ENCODE measurements around the gene CGB7. TPM values are rescaled to one million over a fixed set of nuclear protein-coding genes. Genes with fewer than 3 reads are reported as not detected.
A peak's percentile ranks its signal among the peaks of the same experiment; 100 is the strongest.

CGB7 gene
- not detected for polyA plus RNA-seq

- Mint-ChIP-seq H3K27me3 (peaks cover 40% of the 10 kb centered on the region), H3K27ac (peak within 1 kb of the TSS in 2 of 3 donors; percentile 31 to 80), H3K9me3 (no peaks in the 10 kb centered on the region), H3K4me3 (peak within 1 kb of the TSS; percentile 77 to 93 (median 84)), H3K4me1 (peaks cover 4 to 14% (median 11%) of the 10 kb centered on the region in 3 donors), H3K36me3 (peaks cover 3% of the 10 kb centered on the region)
Measured at GRCh38 chr19:49057636-49058234, at the start of gene CGB7. CGB7 (minus strand) TSS chr19:49057749; CDS start chr19:49055375, 2,374 bp downstream.

GRCh38 chr19:49106648-49107135 lies 49.1 kb upstream of the CGB7 start:
- no peaks in the 10 kb centered on the region for H3K27me3 Mint-ChIP-seq
- peak overlapping the region in 3 of 4 donors; percentile 22 to 49 (median 32) for H3K4me3 Mint-ChIP-seq
- peaks cover 0 to 3% (median 2%) of the 10 kb centered on the region in 3 donors for H3K4me1 Mint-ChIP-seq
- H3K27ac Mint-ChIP-seq: peak overlapping the region in 2 of 3 donors; percentile 34 to 76
- H3K9me3 Mint-ChIP-seq: no peaks in the 10 kb centered on the region
- peaks cover 9% of the 10 kb centered on the region for H3K36me3 Mint-ChIP-seq

DNA sequence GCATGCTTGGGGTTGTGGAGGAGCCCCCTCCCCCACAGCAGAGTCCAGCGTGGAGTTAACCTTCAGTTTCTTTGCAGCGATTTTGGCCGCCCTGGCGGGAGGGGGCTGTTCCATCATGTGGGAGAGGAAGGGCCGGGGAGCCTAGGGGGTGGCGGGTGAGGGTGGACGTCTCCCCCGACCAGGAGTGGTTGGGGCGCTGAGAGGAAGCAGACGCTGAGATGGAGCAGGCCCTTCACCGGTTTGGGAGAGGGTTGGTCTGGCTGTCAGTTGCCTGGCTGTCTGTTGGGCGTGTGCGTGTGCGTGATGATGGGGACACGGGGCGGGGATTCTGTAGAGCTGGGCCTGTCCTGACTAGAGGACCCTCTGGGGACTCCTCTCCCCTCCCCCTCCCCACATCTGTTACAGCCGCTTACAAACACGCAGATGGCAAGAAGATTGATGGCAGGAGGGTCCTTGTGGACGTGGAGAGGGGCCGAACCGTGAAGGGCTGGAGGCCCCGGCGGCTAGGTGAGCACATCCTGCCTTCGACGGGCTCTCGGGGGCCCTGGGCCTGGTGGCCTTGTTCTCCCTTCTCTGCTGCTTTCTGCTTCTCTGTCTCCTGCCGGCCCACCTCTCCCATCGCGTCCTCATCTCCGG lies 46.8 kb upstream of the CGB7 start:
- Mint-ChIP-seq H3K36me3 (peaks cover 9% of the 10 kb centered on the region), H3K4me1 (peaks cover 0 to 3% (median 2%) of the 10 kb centered on the region in 3 donors), H3K27ac (peak overlapping the region in 1 of 3 donors; percentile 89), H3K4me3 (peak overlapping the region in 1 of 4 donors; percentile 52), H3K9me3 (no peaks in the 10 kb centered on the region), H3K27me3 (no peaks in the 10 kb centered on the region)

DNA sequence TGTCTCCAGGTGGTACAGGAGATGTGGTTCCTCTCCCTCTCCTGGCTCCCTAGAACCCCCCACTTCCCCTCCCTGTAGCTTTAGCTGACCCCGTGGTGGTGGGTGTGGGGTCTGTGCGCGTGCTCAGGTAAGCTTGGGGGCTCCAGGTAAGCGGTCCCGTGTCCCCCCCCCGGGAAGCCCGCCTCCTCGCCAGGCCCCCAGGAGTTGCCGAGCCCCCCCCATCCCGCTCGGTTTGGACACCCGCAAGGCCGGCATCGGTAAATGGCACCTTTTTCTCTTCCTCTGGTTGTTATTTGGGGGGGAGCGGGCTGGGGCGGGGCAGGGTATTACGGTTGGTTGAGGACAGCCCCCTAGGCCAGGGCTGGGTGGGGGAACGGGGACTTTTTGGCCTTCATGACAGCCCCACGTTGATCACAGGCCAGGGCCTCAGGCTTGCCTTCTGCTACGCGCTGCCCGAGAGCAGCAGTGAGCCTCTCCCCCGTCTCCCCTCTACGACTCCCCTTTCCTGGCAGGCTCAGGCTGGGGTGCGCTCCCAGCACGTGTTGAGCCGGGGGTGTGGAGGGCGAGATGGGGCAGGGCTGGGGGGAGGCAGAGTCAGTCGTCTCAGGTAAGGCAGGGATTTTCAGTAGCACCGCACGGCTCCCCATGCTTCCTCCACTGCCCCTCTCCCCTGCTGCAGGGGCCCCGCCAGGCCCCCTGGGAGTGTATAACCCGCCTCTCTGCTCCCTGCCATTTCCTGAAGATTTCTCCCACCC lies 46.0 kb upstream of the CGB7 start:
- Mint-ChIP-seq H3K9me3 (no peaks in the 10 kb centered on the region), H3K27me3 (no peaks in the 10 kb centered on the region), H3K4me3 (no peak overlapping the region), H3K4me1 (peaks cover 0 to 3% (median 2%) of the 10 kb centered on the region in 3 donors), H3K27ac (no peak overlapping the region), H3K36me3 (peaks cover 8% of the 10 kb centered on the region)

DNA sequence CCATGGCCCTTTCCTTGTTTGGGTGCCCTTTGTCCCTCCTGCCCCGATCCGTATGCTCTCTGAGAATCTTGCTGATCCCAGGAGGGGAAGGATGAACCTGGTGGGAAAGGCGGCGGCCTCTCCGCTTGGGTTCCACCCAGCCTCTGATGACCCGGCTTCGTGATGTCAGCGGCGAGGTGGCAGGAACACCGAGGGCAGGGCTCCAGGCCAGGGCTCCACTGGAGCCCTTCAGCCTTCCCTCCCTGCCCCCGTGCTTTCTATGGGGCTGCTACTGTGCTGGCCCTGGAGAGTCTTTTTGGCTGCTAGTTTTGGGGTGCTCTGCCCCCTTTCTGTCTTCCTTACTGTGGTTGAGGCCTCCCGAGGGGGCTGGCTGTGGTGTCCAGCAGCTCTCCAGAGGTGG lies 44.8 kb upstream of the CGB7 start:
- H3K9me3 Mint-ChIP-seq: no peaks in the 10 kb centered on the region
- peak overlapping the region in 1 of 3 donors; percentile 86 for H3K27ac Mint-ChIP-seq
- H3K36me3 Mint-ChIP-seq: peaks cover 8% of the 10 kb centered on the region
- no peaks in the 10 kb centered on the region for H3K27me3 Mint-ChIP-seq
- peaks cover 2 to 7% (median 3%) of the 10 kb centered on the region in 3 donors for H3K4me1 Mint-ChIP-seq
- H3K4me3 Mint-ChIP-seq: no peak overlapping the region

- no peaks in the 10 kb centered on the region for H3K9me3 Mint-ChIP-seq
- no peak overlapping the region for H3K27ac Mint-ChIP-seq
- no peak overlapping the region for H3K4me3 Mint-ChIP-seq
- H3K36me3 Mint-ChIP-seq: peaks cover 2% of the 10 kb centered on the region
- no peaks in the 10 kb centered on the region for H3K27me3 Mint-ChIP-seq
- H3K4me1 Mint-ChIP-seq: peaks cover 0 to 7% (median 1%) of the 10 kb centered on the region in 3 donors
Measured at GRCh38 chr19:49101160-49101559, 43.6 kb upstream of the CGB7 start.

DNA sequence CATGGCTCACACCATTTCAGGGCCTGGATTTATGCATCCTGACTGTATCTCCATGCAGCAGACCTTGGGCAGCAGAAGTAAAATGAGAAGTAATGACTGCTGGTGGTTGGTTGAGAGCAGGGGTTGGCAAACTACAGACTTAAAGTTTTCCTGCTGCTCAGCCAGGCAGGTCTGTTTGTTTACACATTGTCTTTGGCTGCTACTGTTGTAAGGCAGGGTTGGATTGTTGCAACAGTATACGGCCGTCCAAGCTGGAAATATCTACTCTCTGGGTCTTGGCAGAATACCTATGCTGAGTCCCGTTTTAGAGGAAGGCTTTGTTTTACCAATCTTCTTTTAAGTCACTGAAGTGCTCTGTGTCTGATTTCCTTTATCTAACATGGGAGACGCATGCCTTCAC lies 41.2 kb upstream of the CGB7 start:
- H3K27me3 Mint-ChIP-seq: no peaks in the 10 kb centered on the region

DNA sequence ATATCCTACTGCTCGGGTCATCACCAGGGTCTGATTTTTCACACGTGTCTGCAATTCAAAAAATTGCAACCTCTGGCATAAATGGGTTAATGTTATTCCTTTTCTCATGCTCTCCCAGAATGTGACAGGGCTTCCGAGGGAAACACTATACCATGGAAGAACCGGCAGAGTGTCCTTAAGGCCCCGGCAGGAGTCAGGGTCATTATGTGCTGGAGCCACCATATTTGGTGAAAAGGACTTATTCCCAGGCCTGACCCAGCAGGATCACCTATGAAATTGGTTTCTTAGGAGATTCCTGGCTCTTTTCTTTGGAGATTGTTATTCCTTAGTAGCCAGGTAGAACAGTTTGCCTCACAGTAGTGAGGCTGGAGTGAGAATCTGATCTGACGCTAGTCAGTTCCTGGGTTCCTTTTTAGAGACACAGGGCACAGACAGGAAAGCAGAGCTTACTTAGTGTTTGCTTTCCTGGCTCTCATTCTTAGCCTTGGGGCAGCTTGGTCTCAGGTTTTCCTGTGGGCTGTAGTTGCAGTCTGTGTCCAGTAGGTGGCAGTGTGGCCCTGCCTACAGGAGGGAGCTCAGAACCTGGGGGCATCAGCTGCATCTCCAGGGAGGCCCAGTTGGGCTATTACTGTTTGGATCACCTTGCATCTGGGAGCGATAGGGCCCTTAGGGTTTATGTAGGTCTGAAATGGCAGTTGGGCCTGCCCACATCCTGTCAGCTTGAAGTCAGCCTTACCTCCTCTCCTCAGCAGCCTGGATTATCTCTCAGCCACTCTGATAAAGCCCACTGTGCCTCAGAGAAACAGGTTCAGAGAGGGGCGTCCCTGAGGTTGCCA lies 40.1 kb upstream of the CGB7 start:
- Mint-ChIP-seq H3K4me3 (no peak overlapping the region), H3K27ac (peak overlapping the region in 1 of 3 donors; percentile 66), H3K9me3 (no peaks in the 10 kb centered on the region), H3K27me3 (no peaks in the 10 kb centered on the region), H3K36me3 (no peaks in the 10 kb centered on the region), H3K4me1 (peaks cover 0 to 7% (median 1%) of the 10 kb centered on the region in 3 donors)

More for the DNA sequence above, 41.2 kb upstream of the CGB7 start:
- no peak overlapping the region for H3K4me3 Mint-ChIP-seq
- no peaks in the 10 kb centered on the region for H3K36me3 Mint-ChIP-seq
- no peaks in the 10 kb centered on the region for H3K9me3 Mint-ChIP-seq
- H3K4me1 Mint-ChIP-seq: peaks cover 0 to 7% (median 1%) of the 10 kb centered on the region in 3 donors
- H3K27ac Mint-ChIP-seq: peak overlapping the region in 1 of 3 donors; percentile 50

GRCh38 chr19:49094505-49095482 lies 37.2 kb upstream of the CGB7 start:
- H3K27ac Mint-ChIP-seq: peak overlapping the region; percentile 50 to 86 (median 63)
- H3K4me3 Mint-ChIP-seq: peak overlapping the region in 1 of 4 donors; percentile 15
- peaks cover 1% of the 10 kb centered on the region for H3K36me3 Mint-ChIP-seq
- peaks cover 2 to 7% (median 3%) of the 10 kb centered on the region in 3 donors for H3K4me1 Mint-ChIP-seq
- H3K9me3 Mint-ChIP-seq: no peaks in the 10 kb centered on the region
- no peaks in the 10 kb centered on the region for H3K27me3 Mint-ChIP-seq

- Mint-ChIP-seq H3K27ac (no peak overlapping the region), H3K4me1 (peaks cover 3 to 8% (median 3%) of the 10 kb centered on the region in 3 donors), H3K36me3 (peaks cover 1% of the 10 kb centered on the region)
Measured at GRCh38 chr19:49092686-49093085, 35.1 kb upstream of the CGB7 start.

GRCh38 chr19:49091391-49092038 lies 34.0 kb upstream of the CGB7 start:
- H3K27me3 Mint-ChIP-seq: no peaks in the 10 kb centered on the region
- H3K27ac Mint-ChIP-seq: peak overlapping the region in 1 of 3 donors; percentile 42
- peaks cover 1% of the 10 kb centered on the region for H3K36me3 Mint-ChIP-seq
- peaks cover 8 to 15% (median 8%) of the 10 kb centered on the region in 3 donors for H3K4me1 Mint-ChIP-seq
- H3K9me3 Mint-ChIP-seq: no peaks in the 10 kb centered on the region
- peak overlapping the region in 1 of 4 donors; percentile 50 for H3K4me3 Mint-ChIP-seq

More at GRCh38 chr19:49092686-49093085, 35.1 kb upstream of the CGB7 start:
- no peaks in the 10 kb centered on the region for H3K9me3 Mint-ChIP-seq
- H3K27me3 Mint-ChIP-seq: no peaks in the 10 kb centered on the region
- H3K4me3 Mint-ChIP-seq: no peak overlapping the region

GRCh38 chr19:49086296-49086695 lies 28.7 kb upstream of the CGB7 start:
- Mint-ChIP-seq H3K27ac (peak overlapping the region; percentile 91 to 98 (median 97)), H3K27me3 (no peaks in the 10 kb centered on the region), H3K9me3 (no peaks in the 10 kb centered on the region), H3K4me3 (peak overlapping the region; percentile 88 to 98 (median 94)), H3K36me3 (peaks cover under 1% of the 10 kb centered on the region), H3K4me1 (peaks cover 18 to 26% (median 19%) of the 10 kb centered on the region in 3 donors)

GRCh38 chr19:49085868-49086232 lies 28.3 kb upstream of the CGB7 start:
- peak overlapping the region; percentile 91 to 98 (median 97) for H3K27ac Mint-ChIP-seq
- no peaks in the 10 kb centered on the region for H3K36me3 Mint-ChIP-seq
- H3K27me3 Mint-ChIP-seq: no peaks in the 10 kb centered on the region
- H3K4me3 Mint-ChIP-seq: peak overlapping the region; percentile 88 to 98 (median 94)
- no peaks in the 10 kb centered on the region for H3K9me3 Mint-ChIP-seq
- H3K4me1 Mint-ChIP-seq: peaks cover 18 to 26% (median 19%) of the 10 kb centered on the region in 3 donors

Data from IgD-negative memory B cell (primary cell).